GM12864 (cell line): ENCODE measurements around the gene GPSM1.

Experiments
- DNase-seq: peaks from one replicate; pipeline ENCODE4 v3.0.0-alpha.2; 2011; ENCODE audit warnings: low read depth
- H3K4me3 ChIP-seq: 2 replicates; pipeline ENCODE4 v1.5.1; 2011; ENCODE audit warnings: mild to moderate bottlenecking, low read depth, low read length, control low read depth
- TF ChIP-seq, protein P1 (sequence below): IDR thresholded peaks from 2 replicates; pipeline ENCODE4 v1.5.1; 2011; ENCODE audit warnings: low read depth, mild to moderate bottlenecking, moderate library complexity, low read length, control low read depth, inconsistent platforms; ENCODE audit errors: missing control alignments

GPSM1 gene

DNA sequence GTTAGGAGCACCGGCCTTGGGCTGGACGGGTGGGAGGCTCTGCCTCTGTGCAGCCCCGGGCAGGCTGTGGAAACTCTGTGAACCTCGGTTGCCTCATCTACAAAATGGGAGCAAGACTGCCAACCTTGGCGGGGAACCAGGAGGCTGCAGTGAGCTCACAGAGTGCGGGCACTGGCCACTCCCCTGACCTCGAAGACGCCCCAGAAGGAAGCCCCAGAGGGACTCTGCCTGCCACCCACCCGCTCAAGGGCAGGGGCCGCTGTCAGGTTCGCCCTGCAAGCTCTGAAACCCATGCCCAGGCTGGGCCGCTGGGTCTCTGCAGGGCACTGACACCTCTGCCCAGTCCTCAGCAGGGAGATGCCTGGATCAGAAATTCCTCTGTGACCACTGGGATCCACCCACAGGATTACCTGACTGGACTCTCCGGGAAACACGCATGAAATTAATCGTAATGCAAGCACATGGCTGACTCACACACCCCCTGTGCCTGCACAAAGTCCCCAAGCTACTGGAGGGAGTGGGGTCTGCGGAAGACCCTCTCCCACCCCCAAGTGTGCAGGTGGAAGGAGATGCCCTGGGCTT, 30.8 kb upstream of the GPSM1 start:
- TF ChIP-seq, protein P1, sequence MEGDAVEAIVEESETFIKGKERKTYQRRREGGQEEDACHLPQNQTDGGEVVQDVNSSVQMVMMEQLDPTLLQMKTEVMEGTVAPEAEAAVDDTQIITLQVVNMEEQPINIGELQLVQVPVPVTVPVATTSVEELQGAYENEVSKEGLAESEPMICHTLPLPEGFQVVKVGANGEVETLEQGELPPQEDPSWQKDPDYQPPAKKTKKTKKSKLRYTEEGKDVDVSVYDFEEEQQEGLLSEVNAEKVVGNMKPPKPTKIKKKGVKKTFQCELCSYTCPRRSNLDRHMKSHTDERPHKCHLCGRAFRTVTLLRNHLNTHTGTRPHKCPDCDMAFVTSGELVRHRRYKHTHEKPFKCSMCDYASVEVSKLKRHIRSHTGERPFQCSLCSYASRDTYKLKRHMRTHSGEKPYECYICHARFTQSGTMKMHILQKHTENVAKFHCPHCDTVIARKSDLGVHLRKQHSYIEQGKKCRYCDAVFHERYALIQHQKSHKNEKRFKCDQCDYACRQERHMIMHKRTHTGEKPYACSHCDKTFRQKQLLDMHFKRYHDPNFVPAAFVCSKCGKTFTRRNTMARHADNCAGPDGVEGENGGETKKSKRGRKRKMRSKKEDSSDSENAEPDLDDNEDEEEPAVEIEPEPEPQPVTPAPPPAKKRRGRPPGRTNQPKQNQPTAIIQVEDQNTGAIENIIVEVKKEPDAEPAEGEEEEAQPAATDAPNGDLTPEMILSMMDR: no peak
- no peak overlapping the region for H3K4me3 ChIP-seq
- DNase-seq: no peak

DNA sequence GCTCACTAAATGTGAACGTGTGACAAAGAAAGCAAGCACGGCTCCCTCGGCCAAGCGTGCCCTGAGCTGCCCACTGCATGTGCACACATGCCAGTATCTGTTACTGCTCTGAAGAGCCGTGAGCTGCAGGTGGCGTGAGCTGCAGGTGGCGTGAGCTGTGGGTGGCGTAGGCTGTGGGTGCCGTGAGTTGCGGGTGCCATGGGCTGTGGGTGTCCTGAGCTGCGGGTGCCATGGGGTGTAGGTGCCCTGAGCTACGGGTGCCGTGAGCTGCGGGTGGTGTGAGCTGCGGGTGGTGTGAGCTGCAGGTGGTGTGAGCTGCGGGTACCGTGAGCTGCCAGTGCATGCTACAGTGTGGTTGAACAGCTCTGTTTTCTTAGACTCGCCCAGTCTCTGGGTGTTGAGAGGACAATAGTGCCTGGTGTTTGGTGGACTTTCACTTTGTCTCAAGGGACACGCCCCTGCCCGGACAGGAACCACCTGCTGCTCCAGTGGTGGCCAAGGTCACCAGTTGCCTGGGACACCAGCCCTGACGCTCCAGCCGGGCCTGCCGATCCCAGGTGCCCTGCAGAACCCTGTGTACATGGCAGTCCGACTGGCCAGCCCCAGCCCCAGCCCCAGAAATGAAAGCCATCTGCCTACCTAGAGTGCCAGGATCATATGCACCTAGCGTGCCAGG, 30.2 kb upstream of the GPSM1 start:
- DNase-seq: no peak
- H3K4me3 ChIP-seq: no peak overlapping the region
- TF ChIP-seq, protein P1: no peak

DNA sequence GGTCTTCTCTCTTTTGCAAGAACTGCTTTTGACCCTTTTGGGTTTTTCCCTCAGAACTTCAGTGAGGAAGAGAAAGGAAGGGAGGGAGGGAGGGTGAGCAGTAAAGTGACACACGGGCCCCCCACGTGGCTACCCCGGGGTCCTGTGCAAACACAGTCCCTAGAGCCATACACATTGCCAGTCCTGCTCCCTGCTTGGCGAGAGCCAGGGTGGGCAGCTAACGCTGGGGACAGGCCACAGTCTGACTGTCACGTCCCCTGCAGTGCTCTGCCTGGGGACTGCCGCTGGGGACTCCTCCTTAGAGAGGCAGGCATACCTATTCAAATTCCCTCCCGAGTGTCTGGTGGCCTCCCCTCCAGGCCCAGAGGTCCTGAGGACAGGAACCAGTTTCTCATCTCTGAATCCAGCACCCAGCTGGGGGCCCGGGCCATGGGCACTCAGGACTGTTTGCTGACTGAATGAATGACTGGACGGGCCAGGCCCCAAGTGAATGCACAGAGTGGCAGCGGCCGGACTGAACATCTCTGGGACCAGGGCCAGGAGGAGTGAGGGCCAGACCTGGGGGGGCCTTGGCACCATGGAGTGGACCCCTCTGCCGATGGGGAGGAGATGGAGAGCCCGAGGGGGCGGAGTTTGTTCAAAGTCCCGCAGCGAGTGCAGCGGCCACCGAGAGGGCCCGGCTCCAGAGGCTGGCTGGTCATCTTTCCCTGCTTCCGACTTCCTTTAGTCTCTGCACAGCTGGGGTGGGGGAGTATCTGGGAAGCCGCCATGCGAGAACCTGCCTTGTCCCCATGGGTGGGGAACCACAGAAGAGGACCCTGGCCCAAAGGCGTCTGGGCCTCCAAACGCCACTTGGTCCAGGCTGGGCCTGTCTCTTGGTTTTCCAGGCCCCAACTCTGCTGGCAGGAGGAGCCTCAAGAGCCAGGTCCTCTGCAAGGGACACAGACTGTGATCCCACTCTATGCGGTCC, 29.3 kb upstream of the GPSM1 start:
- TF ChIP-seq, protein P1: no peak
- no peak overlapping the region for H3K4me3 ChIP-seq
- no peak for DNase-seq

DNA sequence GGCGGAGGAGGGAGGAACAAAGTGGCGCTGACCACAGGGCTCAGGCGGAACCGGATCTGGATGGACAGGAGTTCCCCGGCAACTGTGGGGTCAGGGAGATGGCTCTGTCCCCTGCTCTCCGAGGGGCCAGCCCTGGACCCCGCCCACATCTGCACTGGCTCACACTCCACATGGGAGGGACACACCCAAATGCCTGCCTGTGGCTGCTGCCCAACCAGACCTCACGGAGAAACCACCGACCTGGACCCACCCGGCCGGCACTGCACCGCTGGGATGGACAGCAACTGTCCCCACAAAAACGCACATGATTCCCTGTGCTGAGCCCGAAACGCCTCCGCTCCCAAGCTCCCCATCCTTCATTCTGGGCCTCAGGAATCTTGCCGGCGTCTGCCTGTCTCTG, 28.2 kb upstream of the GPSM1 start:
- no peak for DNase-seq
- TF ChIP-seq, protein P1: no peak
- H3K4me3 ChIP-seq: no peak overlapping the region

DNA sequence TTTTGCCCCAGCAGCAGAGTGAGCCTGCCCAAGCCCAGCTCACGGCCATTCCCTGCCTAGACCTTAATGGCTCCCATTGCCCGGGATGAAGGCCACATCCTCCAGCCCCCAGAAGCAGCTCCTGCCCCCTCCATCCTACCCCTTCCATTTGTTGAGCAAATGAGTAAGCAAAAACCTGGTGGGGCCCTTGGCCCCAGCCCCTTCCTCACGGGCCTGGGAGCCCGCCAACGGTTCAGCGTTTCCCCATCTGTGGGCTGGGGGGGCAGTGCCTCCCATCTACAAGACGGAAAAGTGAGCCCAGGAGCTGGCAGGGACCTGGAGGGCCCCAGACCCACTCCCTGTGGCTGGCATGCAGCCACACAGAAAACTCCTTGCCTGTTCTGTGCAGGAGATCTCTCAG, 27.8 kb upstream of the GPSM1 start:
- no peak for DNase-seq
- TF ChIP-seq, protein P1: no peak
- no peak overlapping the region for H3K4me3 ChIP-seq

DNA sequence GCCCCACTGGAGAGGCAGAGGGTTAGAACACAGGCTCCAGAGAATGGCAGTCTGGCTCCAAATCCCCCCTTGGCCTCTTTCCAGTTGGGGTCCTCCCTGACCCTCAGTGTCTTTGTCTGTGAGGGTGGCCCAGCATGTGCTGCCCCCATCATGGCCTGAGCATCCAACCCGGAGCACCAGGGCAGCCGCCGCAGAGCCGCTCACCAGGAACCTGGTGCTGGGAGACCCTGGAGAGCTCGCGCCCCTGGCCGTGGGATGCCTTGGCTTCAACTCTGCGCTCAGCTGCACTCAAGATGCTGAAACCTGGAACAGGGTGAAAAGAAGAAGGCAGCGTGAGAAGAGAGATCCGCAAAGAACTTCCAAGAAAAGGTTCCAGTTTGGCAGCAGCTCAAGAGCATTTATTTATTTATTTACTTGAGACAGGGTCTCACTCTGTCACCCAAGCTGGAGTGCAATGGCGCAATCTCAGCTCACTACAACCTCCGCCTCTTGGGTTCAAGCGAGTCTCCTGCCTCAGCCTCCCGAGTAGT, 27.3 kb upstream of the GPSM1 start:
- no peak for DNase-seq
- TF ChIP-seq, protein P1: no peak

More for the DNA sequence above, 27.3 kb upstream of the GPSM1 start:
- H3K4me3 ChIP-seq: no peak overlapping the region
